Retinal pigment epithelial cell (primary cell): Measurements from ENCODE around the gene CGB5.
"Not testable (repeated sequence)": the region's sequence is repeated elsewhere in the genome, so short reads cannot be mapped to it uniquely, and the experiment has no call there.

Experiments
- DNase-seq: peaks from one replicate; pipeline ENCODE4 v3.0.0-alpha.2; 2010; ENCODE audit warnings: low read depth
- H3K4me3 ChIP-seq: 2 replicates; pipeline ENCODE4 v1.5.1; 2011; ENCODE audit warnings: mild to moderate bottlenecking, low read length, control low read depth, moderate library complexity
- CTCF ChIP-seq: conservative IDR thresholded peaks from 2 replicates; pipeline ENCODE4 v1.5.1; 2011; ENCODE audit warnings: low read depth, low read length, control low read depth, inconsistent platforms

Gene CGB5

GRCh38 chr19:49022116-49022515 lies 21.5 kb upstream of the CGB5 start:
- H3K4me3 ChIP-seq, result no peak overlapping the region
- no peak for DNase-seq
- TF ChIP-seq CTCF, result no peak

GRCh38 chr19:49024233-49024632 lies 19.4 kb upstream of the CGB5 start, which contains the start of gene CGB3:
Gene CGB3, minus strand, starts transcription at chr19:49024333. Its CDS starts 362 bp downstream, at chr19:49023971.
- DNase-seq, H3K4me3 ChIP-seq: not testable (repeated sequence)

DNA sequence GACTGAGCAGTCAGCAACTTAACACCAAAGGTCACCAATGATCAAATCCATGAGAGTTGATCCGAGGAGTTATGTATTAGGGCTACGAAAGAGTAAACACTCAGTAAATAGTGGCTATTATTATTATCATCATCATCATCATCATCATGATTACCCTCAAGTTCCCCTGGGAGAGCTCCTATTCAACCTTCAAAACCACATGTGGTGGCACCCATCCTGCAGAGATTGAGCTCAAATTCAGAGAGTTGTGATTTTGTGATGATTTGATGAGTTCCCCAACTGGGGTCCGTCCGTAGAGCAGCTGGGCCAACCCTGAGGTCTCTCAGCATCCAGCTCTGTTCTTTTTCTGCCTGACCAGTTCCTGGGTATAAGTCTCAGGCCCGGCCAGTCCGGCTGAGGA lies 18.6 kb upstream of the CGB5 start:
- not testable (repeated sequence) for H3K4me3 ChIP-seq, DNase-seq

- H3K4me3 ChIP-seq, DNase-seq: not testable (repeated sequence)
Observed at GRCh38 chr19:49025599-49025998, 18.0 kb upstream of the CGB5 start.

GRCh38 chr19:49028686-49029085 lies 15.0 kb upstream of the CGB5 start:
- H3K4me3 ChIP-seq, DNase-seq: not testable (repeated sequence)

GRCh38 chr19:49029749-49030148 lies 13.9 kb upstream of the CGB5 start:
- not testable (repeated sequence) for H3K4me3 ChIP-seq, DNase-seq

DNA sequence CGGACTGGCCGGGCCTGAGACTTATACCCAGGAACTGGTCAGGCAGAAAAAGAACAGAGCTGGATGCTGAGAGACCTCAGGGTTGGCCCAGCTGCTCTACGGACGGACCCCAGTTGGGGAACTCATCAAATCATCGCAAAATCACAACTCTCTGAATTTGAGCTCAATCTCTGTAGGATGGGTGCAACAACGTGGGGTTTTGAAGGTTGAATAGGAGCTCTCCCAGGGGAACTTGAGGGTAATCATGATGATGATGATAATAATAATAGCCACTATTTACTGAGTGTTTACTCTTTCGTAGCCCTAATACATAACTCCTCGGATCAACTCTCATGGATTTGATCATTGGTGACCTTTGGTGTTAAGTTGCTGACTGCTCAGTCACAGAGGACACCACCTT lies 13.3 kb upstream of the CGB5 start:
- H3K4me3 ChIP-seq, DNase-seq: not testable (repeated sequence)

- H3K4me3 ChIP-seq, DNase-seq: not testable (repeated sequence)
- peak; percentile 36 for TF ChIP-seq CTCF
Observed at GRCh38 chr19:49031642-49032301, 11.9 kb upstream of the CGB5 start, which contains the start of gene CGB2. Gene CGB2, plus strand, starts transcription at chr19:49031890. Its CDS starts 206 bp downstream, at chr19:49032096.

DNA sequence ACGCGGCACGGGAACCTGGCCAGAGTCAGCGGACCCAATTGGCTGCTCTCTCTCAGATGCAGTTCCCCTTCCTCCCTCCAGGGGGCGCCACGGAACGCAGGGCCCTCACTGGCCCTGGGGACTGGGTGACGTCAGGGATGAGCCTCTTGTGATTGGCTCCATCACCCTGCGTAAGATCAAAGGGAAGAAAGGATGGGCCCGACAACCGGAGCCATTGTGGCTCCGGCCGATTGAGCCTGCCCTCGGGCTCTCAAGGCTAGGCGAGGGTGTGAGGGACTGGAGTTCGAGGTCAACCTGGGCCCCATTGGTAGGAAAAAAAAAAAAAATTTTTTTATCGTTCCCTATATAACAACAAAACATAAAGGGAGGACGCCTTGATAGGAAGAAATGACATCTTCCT lies 6.8 kb upstream of the CGB5 start, which contains the start of gene CGB1:
TSS of gene CGB1 (minus strand) at position 81 of the 400 bp plus-strand sequence. CDS start 184 bp downstream, outside the sequence.
- H3K4me3 ChIP-seq, DNase-seq: not testable (repeated sequence)
- peak; percentile 52 for TF ChIP-seq CTCF

DNA sequence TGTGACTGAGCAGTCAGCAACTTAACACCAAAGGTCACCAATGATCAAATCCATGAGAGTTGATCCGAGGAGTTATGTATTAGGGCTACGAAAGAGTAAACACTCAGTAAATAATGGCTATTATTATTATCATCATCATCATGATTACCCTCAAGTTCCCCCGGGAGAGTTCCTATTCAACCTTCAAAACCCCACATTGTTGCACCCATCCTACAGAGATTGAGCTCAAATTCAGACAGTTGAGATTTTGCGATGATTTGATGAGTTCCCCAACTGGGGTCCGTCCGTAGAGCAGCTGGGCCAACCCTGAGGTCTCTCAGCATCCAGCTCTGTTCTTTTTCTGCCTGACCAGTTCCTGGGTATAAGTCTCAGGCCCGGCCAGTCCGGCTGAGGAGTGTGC lies 5.5 kb upstream of the CGB5 start:
- not testable (repeated sequence) for DNase-seq, H3K4me3 ChIP-seq

DNA sequence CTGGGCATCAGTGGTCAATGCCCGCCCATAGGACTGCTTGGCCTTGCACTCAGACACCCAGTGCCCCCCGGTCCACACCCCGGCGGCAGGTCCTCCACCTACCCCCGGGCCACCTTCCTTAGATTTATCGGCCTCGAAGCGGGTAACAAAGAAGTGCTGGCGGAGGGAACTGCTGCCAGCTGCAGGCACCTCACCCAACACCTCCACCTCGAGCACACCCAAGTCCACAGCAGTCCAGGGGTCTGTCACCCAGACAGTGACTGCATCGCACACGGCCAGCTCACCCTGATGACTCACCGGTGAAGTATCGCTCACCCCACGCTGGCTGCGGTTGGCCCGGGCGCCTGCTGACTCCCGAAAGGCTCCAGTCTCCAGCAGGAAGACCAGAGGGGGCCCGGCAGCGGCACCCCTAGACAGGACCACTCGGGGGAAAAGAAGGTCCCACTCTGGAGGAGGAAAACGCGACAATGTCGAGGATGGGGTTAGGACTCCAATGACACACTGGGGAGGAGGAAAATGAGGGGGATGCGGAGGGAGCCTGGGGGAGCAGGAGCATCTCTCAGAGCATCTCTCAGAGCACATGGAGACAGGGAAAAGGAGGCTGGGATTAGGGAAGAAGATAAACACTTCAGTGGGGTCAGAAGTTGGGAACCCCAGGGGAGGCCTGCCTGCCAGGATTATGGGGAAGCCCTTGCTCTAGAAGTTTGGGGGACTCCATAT lies 4.9 kb upstream of the CGB5 start:
- DNase-seq, result not testable (repeated sequence)

GRCh38 chr19:49039736-49040135 lies 3.9 kb upstream of the CGB5 start:
- not testable (repeated sequence) for DNase-seq, H3K4me3 ChIP-seq

More for the DNA sequence above, 4.9 kb upstream of the CGB5 start:
- H3K4me3 ChIP-seq, result not testable (repeated sequence)
